Colonic mucosa (tissue), 4 donors: Measurements from ENCODE around the gene POLD2. TPM values are rescaled to one million over a fixed set of nuclear protein-coding genes. Genes with fewer than 3 reads are reported as not detected.

Experiments
- DNase-seq: peaks from one replicate; pipeline ENCODE4 v3.0.0-alpha.2; 2020
- H3K27ac ChIP-seq: fragments of 200-600 bp; one replicate; pipeline ENCODE4 v1.8.0; 2021
- H3K27me3 ChIP-seq: fragments of 200-600 bp; one replicate; pipeline ENCODE4 v1.8.0; 2021
- H3K36me3 ChIP-seq: fragments of 200-600 bp; one replicate; pipeline ENCODE4 v1.8.0; 2021
- H3K4me1 ChIP-seq: fragments of 200-600 bp; one replicate; pipeline ENCODE4 v1.8.0; 2021; ENCODE audit warnings: mild to moderate bottlenecking
- H3K4me3 ChIP-seq: fragments of 200-600 bp; one replicate; pipeline ENCODE4 v1.8.0; 2021
- H3K9ac ChIP-seq, 2 donors: one replicate each; pipeline ENCODE4 v1.7.0; 2013; ENCODE audit warnings: control low read depth in 2 of 2, low read depth in 2 of 2, low read length in 2 of 2
- H3K9me3 ChIP-seq: fragments of 200-600 bp; one replicate; pipeline ENCODE4 v1.8.0; 2021
- CTCF ChIP-seq: fragments of 200-600 bp; IDR thresholded peaks from one replicate; pipeline ENCODE4 v1.8.0; 2022; ENCODE audit warnings: antibody characterized with exemption, mild to moderate bottlenecking
- intact Hi-C: fragments of 100-400 bp; cut with DNase I; formaldehyde crosslinking; loops from one replicate; pipeline ENCODE4 v1.14.1; 2022
- total RNA-seq, 2 donors: library from RNA; stranded (reverse); fragmentation: NEBNext Ultra II Directional in 1 of 2; extraction: Animal tissue kit (Norgen Biotek cat#: 25700) in 1 of 2; gene quantifications; one replicate each; pipeline ENCODE4 v1.2.1, GENCODE V29; 2021
- donor health status: healthy.
- donor health status: DM: no; HTN: no; CAD: no.
- donor health status: DM: no; HTN: no; CAD: no.

Gene POLD2
- total RNA-seq, 2 donors from 2014 or later: 54.8 to 161 TPM

DNA sequence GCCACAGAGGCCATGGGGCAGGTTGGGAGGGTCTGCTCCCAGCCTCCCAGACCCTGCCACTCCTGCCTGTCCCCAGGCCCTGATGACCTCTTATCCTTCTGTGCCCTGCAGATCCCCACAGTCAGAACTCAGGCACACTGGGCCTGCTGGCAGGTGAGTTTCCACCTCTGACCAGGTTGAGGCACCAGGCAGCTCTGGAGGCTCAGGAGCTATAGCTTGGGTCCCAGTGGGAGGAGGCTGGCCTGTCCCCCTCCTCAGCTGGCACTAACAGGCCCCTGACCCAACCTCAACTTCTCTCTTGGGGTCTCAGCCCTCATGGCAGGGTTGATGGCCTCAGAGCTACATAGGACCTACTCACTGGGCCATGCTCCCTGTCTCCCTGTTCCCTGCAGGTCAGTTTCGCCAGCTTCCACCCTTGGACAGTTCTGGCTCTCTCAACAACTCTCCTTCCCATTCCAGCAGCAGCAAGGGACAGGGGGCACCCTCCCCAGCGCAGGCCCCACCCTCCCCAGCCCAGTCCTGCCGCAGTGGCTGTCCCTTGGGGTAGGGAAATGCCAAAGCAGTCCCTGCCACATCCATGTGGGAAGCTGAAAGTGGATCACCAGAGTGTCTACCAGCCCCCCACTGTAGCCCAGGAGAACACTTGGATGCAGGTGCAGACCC, 21.9 kb downstream of the POLD2 start:
- Histone ChIP-seq H3K27ac (peak overlapping the region; percentile 61), H3K9me3 (no peaks in the 10 kb centered on the region), H3K9ac (peak overlapping the region in 1 of 2 donors; percentile 43), H3K36me3 (no peaks in the 10 kb centered on the region), H3K27me3 (peaks cover 11% of the 10 kb centered on the region), H3K4me3 (no peak overlapping the region), H3K4me1 (no peaks in the 10 kb centered on the region)
- intact Hi-C loops: no loop called here
- no peak for TF ChIP-seq CTCF
- no peak for DNase-seq

GRCh38 chr7:44100458-44101302, 22.7 kb downstream of the POLD2 start:
- Histone ChIP-seq H3K4me3 (no peak overlapping the region), H3K9me3 (no peaks in the 10 kb centered on the region), H3K27me3 (peaks cover 11% of the 10 kb centered on the region), H3K27ac (peak overlapping the region; percentile 61), H3K9ac (peak overlapping the region in 1 of 2 donors; percentile 43), H3K36me3 (no peaks in the 10 kb centered on the region), H3K4me1 (no peaks in the 10 kb centered on the region)
- intact Hi-C loops: no loop called here
- no peak for DNase-seq
- no peak for TF ChIP-seq CTCF

DNA sequence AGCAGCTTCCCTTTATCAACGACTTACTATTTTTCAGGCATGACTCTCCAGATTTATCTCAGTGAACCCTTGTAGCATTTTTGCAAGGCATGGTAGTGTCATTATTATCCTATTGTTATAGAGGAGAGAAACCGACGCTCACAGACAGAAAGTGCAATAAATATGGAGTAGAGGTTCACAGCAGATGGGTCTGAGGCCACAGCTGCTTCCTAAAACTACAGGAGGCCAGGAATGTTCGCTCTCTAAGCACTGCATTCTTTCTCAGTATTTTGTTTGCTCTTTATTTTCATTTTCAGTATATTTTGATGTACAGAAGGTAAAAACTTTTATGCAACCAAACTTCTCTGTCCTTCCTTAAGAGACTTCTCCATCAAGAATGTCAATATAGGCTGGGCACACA, 23.7 kb downstream of the POLD2 start:
- no peak for TF ChIP-seq CTCF
- no peak for DNase-seq
- H3K27me3 ChIP-seq: peaks cover 6% of the 10 kb centered on the region
- intact Hi-C loops: no loop called here
- no peaks in the 10 kb centered on the region for H3K36me3 ChIP-seq
- H3K4me3 ChIP-seq: no peak overlapping the region
- H3K4me1 ChIP-seq: no peaks in the 10 kb centered on the region
- H3K9ac ChIP-seq: no peak overlapping the region
- peak overlapping the region; percentile 61 for H3K27ac ChIP-seq
- H3K9me3 ChIP-seq: no peaks in the 10 kb centered on the region

DNA sequence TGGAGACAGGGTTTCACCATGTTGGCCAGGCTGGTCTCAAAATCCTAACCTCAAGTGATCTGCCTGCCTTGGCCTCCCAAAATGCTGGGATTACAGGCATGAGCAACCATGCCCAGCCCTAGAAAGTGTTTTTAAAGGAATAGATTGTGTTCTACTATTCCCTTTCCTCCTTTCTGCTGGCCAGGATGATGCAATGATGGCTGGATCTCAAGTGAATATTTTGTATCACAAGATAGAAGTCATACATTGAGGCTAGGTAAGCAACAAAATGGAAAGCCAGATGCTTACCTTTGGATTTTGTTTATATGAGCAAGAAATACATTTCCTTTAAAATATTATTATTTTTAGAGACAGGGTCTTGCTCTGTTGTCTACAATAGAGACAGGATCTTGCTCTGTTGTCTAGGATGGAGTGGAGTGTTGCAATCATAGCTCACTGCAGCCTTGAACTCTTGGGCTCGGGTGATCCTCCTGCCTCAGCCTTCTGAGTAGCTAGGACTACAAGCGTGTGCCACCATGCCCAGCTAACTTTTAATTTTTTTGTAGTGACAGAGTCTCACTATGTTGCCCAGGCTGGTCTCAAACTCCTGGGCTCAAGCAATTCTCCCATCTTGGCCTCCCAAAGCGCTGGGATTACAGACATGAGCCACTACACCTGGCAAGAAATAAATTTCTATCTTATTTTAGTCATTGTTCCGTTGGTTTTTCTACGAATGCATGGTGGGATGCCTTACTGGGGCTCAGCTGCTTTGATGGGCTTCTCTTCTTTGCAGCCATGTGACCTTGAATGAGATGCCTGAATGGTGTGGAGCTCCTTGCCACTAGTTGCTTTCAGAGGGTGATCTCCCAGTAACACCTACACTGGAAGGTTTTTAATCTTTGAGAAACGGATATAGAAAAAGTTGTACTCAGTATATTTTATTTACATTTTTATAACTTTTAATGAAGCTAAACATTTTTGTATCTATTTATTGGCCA, 25.0 kb downstream of the POLD2 start:
- Histone ChIP-seq H3K9ac (no peak overlapping the region), H3K4me1 (no peaks in the 10 kb centered on the region), H3K27ac (no peak overlapping the region), H3K9me3 (no peaks in the 10 kb centered on the region), H3K27me3 (no peaks in the 10 kb centered on the region), H3K4me3 (no peak overlapping the region), H3K36me3 (no peaks in the 10 kb centered on the region)
- intact Hi-C loops: no loop called here
- no peak for DNase-seq
- no peak for TF ChIP-seq CTCF
